ENCODE results near the gene TMEM107.
"Not testable (repeated sequence)": the region's sequence is repeated elsewhere in the genome, so short reads cannot be mapped to it uniquely, and the experiment has no call there.

Gene TMEM107

GRCh38 chr17:8189711-8190477 lies 13.7 kb upstream of the TMEM107 start, which contains the start of gene BORCS6:
TSS of gene BORCS6 (minus strand) at chr17:8190180. CDS start at chr17:8190140, 40 bp downstream.
- peak; percentile 84 to 94 for DNase-seq (ENCODE audit: low read depth in 2 of 2)

- DNase-seq (ENCODE audit: low read depth in 2 of 2) = no peak
Measured at GRCh38 chr17:8189041-8189710, 13.0 kb upstream of the TMEM107 start.

DNA sequence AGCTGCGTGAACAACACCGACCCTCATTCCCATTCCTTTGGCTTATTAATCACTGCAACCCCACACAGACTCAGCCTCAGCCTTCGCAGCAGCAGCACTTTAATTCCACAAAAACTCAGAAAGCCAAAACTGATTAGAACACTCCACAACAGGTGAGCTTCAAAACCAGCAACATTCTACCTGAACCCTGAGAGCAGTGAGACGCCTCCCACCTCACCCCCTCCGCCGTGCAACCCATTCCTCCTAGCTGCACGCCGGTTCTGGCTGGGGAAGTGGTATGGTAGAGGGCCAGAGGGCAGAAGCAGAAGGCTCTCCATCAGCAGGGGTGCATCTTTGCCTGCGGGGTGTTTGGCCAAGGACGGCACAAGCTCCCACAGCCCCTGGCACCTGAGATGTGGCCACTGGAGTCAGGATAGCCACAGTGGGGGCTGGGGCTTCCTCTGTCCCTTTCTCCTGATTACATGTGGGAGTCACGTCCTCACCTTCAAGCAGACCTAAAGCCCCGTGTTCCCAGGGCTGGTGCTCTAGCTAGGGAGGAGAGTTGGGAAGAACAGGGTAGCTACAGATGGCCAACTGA lies 12.2 kb upstream of the TMEM107 start:
- DNase-seq (ENCODE audit: low read depth in 2 of 2) = no peak

GRCh38 chr17:8187517-8188262 lies 11.5 kb upstream of the TMEM107 start:
- DNase-seq (ENCODE audit: low read depth in 2 of 2) = peak; percentile 83 to 94

DNA sequence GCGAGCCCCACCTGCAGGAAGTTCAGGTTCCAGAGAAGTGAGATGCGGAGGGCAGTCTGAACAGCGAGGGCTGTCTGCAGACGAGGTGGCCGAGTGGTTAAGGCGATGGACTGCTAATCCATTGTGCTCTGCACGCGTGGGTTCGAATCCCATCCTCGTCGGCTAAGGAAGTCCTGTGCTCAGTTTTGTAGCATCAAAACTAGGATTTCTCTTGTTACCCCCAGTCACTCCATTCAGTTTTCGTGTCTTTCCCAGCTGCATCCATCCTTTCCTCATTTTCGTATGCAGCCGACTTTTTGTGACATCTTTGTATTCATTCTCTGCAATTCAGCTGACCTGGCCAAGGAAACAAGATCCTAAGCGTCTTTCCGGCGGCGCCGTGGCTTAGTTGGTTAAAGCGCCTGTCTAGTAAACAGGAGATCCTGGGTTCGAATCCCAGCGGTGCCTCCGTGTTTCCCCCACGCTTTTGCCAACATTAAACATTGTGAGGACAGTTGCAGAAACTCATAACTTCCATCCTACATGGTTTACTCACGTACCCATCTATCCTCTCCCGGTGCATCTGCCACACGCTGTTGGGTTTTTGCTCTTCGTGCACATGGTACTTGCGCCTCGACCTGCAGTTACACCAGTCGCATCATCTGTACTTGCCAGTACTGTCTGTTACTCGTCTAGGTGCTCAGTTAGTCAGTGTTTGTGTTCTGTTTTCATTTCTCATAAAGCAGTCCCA lies 10.8 kb upstream of the TMEM107 start:
- DNase-seq (ENCODE audit: low read depth in 2 of 2) = peak; percentile 90 to 99

GRCh38 chr17:8186446-8186786 lies 10.2 kb upstream of the TMEM107 start:
- DNase-seq (ENCODE audit: low read depth in 2 of 2) = no peak

GRCh38 chr17:8185582-8186445 lies 9.6 kb upstream of the TMEM107 start:
- DNase-seq (ENCODE audit: low read depth in 2 of 2) = peak; percentile 83 to 98

DNA sequence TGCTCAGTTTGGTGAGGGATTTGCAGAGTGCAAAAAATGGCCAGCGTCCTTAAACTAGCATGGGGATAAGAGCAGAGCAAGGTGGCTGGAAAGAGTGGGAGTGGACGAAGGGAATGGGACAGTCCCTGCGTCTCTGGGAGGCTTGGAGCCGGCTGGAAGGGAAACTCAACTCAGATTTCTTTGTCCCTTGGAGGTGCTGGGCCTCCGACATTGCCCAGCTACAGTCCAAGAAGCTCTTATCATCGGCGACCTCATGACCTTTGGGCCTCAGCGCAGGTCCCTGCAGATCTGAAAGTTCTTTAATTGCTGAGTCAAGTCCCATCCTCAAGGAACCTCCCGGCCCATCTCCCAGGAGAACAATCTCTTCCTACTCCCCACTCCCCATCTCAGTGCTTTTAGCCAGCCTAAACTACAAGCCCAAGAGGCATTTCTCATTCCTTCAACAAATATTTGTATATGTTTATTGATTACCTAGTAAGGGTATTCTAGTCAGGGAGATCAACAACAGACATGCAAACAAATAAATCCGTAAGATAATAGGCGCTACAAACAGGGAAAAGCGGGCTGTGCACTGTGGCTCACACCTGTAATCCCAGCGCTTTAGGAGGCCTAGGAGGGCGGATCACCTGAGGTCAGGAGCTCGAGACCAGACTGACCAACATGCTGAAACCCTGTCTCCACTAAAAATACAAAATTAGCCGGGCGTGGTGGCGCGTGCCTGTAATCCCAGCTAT lies 985 bp upstream of the TMEM107 start:
- no peak for DNase-seq (ENCODE audit: low read depth in 2 of 2)

GRCh38 chr17:8175795-8176196 lies 384 bp downstream of the TMEM107 start:
- no peak for DNase-seq (ENCODE audit: low read depth in 2 of 2)

DNA sequence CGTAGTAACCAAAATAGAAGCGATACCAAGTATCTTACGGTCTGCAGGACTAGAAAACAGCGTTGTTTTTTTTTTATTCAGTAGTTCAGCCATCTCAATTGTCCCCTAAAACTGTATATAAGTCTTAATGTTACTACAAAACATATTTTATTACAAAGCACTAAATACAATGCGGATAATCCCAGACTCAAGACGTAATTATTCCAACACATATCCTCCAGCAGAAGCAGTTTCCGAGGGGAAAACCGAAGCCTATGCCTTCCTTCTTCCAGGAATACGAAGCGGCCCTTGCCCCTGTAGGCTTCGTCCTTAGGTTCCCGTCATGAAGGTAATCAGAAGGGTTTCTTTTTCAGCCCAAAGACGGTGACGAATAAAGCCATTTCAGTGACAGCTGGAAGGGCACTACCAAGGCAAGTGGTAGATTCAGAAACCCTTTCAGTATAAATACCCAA lies 2.3 kb downstream of the TMEM107 start:
- DNase-seq (ENCODE audit: low read depth in 2 of 2) = no peak

DNA sequence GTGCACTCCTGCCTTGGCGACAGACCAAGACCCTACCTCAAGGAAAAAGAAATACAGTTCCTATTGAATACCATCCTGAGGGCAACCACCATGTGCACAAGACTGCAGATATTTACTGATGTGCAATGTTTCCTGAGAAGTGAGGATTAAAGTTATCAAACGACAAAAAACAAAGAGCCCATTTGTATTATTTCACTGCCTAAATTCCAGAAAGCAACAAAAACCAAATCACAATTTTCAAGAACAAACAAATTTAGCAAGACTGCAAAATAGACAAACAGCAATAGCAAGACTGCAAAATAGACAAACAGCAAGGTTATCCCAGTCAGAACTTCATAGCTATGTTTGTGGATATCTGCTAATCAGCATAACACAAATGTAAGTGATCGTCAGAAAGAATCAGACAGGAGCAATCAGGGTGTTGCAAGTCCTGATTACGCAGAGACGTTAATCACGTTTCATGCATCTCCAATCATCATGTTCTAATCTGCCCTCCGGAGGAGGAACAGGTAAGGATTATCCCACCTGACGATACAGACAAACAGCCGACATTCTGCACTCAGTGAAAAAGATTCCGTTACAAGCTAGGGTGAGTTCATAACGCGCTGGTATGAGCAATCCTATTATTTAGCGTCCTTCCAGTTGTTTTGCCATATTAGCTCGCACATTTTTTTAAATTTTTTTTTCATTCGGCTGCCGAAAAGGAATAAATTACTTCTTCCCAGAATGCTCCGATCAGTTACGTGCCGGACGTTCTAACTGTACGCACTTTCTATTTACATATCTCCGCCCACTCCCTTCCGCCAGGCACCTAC lies 2.9 kb downstream of the TMEM107 start:
- peak in 1 of 2 donors; percentile 76 for DNase-seq (ENCODE audit: low read depth in 2 of 2)

GRCh38 chr17:8170186-8170585 lies 6.0 kb downstream of the TMEM107 start:
- not testable (repeated sequence) for DNase-seq (ENCODE audit: low read depth in 2 of 2)

DNA sequence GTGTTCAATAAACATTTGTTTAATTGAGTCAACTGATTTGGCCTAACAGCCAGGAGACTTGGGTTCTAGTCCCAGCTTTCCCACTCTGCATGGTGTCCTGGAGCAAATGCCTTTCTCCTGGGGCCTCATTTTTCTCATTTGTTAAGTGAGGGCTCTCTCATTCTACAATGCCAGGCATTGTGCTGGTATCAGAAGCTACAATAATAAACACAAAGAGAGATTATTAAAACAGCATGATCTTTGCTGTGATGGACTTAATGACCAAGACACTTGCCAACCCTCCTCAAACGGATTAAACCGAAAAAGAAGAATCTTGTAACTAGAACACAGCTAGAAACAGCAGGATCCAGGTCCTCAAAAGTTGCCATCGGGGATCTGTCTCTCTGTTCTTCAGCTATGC lies 8.7 kb downstream of the TMEM107 start:
- no peak for DNase-seq (ENCODE audit: low read depth in 2 of 2)

- DNase-seq (ENCODE audit: low read depth in 2 of 2) = no peak
Measured at GRCh38 chr17:8166731-8167130, 9.4 kb downstream of the TMEM107 start.

- DNase-seq (ENCODE audit: low read depth in 2 of 2) = no peak
Measured at GRCh38 chr17:8164815-8165131, 11.4 kb downstream of the TMEM107 start.

GRCh38 chr17:8163978-8164814 lies 12.0 kb downstream of the TMEM107 start:
- peak; percentile 63 to 77 for DNase-seq (ENCODE audit: low read depth in 2 of 2)

GRCh38 chr17:8162997-8163977 lies 12.9 kb downstream of the TMEM107 start:
- DNase-seq (ENCODE audit: low read depth in 2 of 2) = no peak
